ENCODE data around the gene GPR152. TPM values are rescaled to one million over a fixed set of nuclear protein-coding genes. Genes with fewer than 3 reads are reported as not detected.

Gene GPR152
- polyA plus RNA-seq, 2 of the 4 experiments (the other 2 are of a cell fraction), result not detected

- no peak for TF ChIP-seq ZC3H11A (IDR thresholded peaks at IDR 0.05)
Measured at GRCh38 chr11:67409781-67410368, 42.7 kb downstream of the GPR152 start (continued).

GRCh38 chr11:67409261-67409666 lies 43.3 kb downstream of the GPR152 start:
- no peak for TF ChIP-seq FOSB (CRISPR knock-in tag; IDR thresholded peaks at IDR 0.05)
- Histone ChIP-seq H3K4me3 (no peak overlapping the region), H3K4me1 (0 out of 3 replicates have a peak, but pooled peaks cover 3% of the 10 kb centered on the region), H3K27ac (no peak overlapping the region), H3K9me3 (no peaks in the 10 kb centered on the region), H3K4me2 (no peak overlapping the region)
- ATAC-seq (no peak), FAIRE-seq (no peak), DNase-seq (ENCODE audit: low read depth in 1 of 2, low spot score in 1 of 2) (no peak)
- POLR2A ChIA-PET, result no interaction called here
- WGBS (ENCODE audit: missing lambda C conversion rate), result 88% methylated on average over 9 of the region's 24 CpGs
- CTCF ChIA-PET, result interaction anchor here (1.0 kb wide), 1 partner anchor 9 kb away, joined by 4 read pairs; no protein-coding TSS in a partner anchor

DNA sequence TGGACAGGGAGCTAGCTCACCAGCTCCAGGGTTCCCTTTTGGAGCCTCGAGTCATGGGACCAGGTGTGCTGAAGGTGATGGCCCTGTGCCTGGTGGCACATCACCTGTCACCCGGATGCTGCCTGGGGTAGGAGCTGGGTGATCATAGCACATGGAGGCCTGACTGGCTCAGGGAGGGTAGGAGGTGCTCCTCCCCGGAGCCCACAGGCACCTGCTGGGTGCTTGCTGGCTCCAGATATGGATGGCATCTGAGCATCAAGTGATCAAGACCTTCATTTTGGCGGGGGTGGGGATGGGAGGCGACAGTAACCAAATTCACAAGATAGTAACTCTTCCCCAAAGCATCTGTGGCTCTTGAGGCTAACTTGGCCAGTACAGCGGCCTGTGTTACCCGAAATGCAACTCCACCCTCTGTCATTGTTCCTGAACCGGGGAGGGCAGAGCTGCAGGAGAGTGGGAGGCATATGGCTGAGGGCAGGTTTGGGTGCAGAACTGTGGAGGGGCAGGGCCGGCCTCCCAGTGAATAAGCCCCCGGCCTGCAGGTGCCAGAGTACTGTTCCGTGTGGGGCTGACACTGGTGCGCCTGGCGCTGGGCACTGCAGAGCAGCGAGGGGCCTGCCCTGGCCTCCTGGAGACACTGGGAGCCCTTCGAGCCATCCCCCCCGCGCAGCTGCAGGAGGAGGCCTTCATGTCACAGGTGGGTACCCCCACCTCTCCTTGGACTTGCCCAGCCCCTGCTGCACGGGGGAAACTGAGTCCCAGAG lies 43.9 kb downstream of the GPR152 start:
- no peaks in the 10 kb centered on the region for H3K9me3 ChIP-seq
- no peak overlapping the region for H3K4me2 ChIP-seq
- ChIA-PET POLR2A (no interaction called here), CTCF (interaction anchor here (1.0 to 1.6 kb wide), 2 partner anchors 10 to 26 kb away, joined by 4 to 5 read pairs; no protein-coding TSS in a partner anchor)
- FAIRE-seq (no peak), DNase-seq (ENCODE audit: low read depth in 1 of 2, low spot score in 1 of 2) (no peak), ATAC-seq (no peak)
- H3K4me3 ChIP-seq, result no peak overlapping the region
- H3K4me1 ChIP-seq, result 0 out of 3 replicates have a peak, but pooled peaks cover 3% of the 10 kb centered on the region
- TF ChIP-seq NR3C1 (IDR thresholded peaks at IDR 0.05) (no peak), SMC3 (IDR thresholded peaks at IDR 0.05) (no peak), TP53 (CRISPR knock-in tag; IDR thresholded peaks at IDR 0.05) (no peak), NPAS2 (CRISPR knock-in tag; IDR thresholded peaks at IDR 0.05; ENCODE audit: borderline replicate concordance) (no peak), RFX5 (IDR thresholded peaks at IDR 0.05) (no peak), PBX3 (IDR thresholded peaks at IDR 0.05) (no peak), JUNB (IDR thresholded peaks at IDR 0.05) (no peak), FOXS1 (CRISPR knock-in tag; IDR thresholded peaks at IDR 0.05) (no peak), E2F6 (IDR thresholded peaks at IDR 0.05; ENCODE audit: borderline replicate concordance, low read depth) (no peak), HMGXB4 (CRISPR knock-in tag; IDR thresholded peaks at IDR 0.05; ENCODE audit: borderline replicate concordance) (no peak)
- TF ChIP-seq, protein P1, sequence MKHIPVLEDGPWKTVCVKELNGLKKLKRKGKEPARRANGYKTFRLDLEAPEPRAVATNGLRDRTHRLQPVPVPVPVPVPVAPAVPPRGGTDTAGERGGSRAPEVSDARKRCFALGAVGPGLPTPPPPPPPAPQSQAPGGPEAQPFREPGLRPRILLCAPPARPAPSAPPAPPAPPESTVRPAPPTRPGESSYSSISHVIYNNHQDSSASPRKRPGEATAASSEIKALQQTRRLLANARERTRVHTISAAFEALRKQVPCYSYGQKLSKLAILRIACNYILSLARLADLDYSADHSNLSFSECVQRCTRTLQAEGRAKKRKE (CRISPR knock-in tag; IDR thresholded peaks at IDR 0.05; ENCODE audit: low read depth), result no peak
- 77% methylated on average over 10 of the region's 18 CpGs for WGBS (ENCODE audit: missing lambda C conversion rate)
- no peak overlapping the region for H3K27ac ChIP-seq

- WGBS (ENCODE audit: missing lambda C conversion rate), result 81% methylated on average over 12 of the region's 12 CpGs
- Histone ChIP-seq H3K4me3 (no peak overlapping the region), H3K4me2 (no peak overlapping the region), H3K4me1 (no peaks in the 10 kb centered on the region), H3K27ac (no peak overlapping the region), H3K9me3 (no peaks in the 10 kb centered on the region)
- no peak for ATAC-seq
- FAIRE-seq, result no peak
- CTCF ChIA-PET, result interaction anchor here (0.9 to 1.6 kb wide), 3 partner anchors 25 to 62 kb away, joined by 4 to 5 read pairs (median 4); partner anchors contain the start of gene TMEM134
- POLR2A ChIA-PET, result no interaction called here
- DNase-seq (ENCODE audit: low read depth in 1 of 2, low spot score in 1 of 2), result no peak
- TF ChIP-seq HMGXB4 (CRISPR knock-in tag; IDR thresholded peaks at IDR 0.05; ENCODE audit: borderline replicate concordance), result no peak
- TF ChIP-seq NR3C1 (IDR thresholded peaks at IDR 0.05), result no peak
- TF ChIP-seq FOXS1 (CRISPR knock-in tag; IDR thresholded peaks at IDR 0.05), result no peak
- no peak for TF ChIP-seq FOSB (CRISPR knock-in tag; IDR thresholded peaks at IDR 0.05)
- TF ChIP-seq E2F6 (IDR thresholded peaks at IDR 0.05; ENCODE audit: borderline replicate concordance, low read depth), result no peak
- TF ChIP-seq RNF2 (IDR thresholded peaks at IDR 0.05; ENCODE audit: borderline replicate concordance, low read depth), result no peak
- no peak for TF ChIP-seq JUNB (IDR thresholded peaks at IDR 0.05)
- no peak for TF ChIP-seq ZSCAN20 (CRISPR knock-in tag; IDR thresholded peaks at IDR 0.05)
- no peak for TF ChIP-seq REST (IDR thresholded peaks at IDR 0.05)
Measured at GRCh38 chr11:67407688-67408163, 44.8 kb downstream of the GPR152 start.

Data from A549 (cell line).